Spleen (tissue), 7 donors: ENCODE measurements around the gene RSPH3.

ENCODE experiments used
- CTCF ChIP-seq, 11 experiments: fragments of 200-600 bp in 7 of 11; fragments of 450-650 bp in 4 of 11; sonication (generic) in 4 of 11; IDR thresholded peaks in 8 of 11; conservative IDR thresholded peaks in 3 of 11; 1 replicate in 7 of 11; 2 replicates in 4 of 11; pipeline versions ENCODE4 v1.4.0 to v1.8.0; 2016 to 2021; ENCODE audit warnings: antibody characterized with exemption in 11 of 11, inconsistent platforms in 4 of 11, mild to moderate bottlenecking in 1 of 11
- POLR2A ChIP-seq, 3 donors: fragments of 450-650 bp; IDR thresholded peaks; one replicate each; pipeline ENCODE4 v1.5.1; 2017; ENCODE audit warnings: antibody characterized with exemption in 3 of 3, mild to moderate bottlenecking in 1 of 3
- donor health status: DM: no; HTN: no; CAD: no; lungs with moderate emphysema.
- donor health status: DM: no; HTN: no; CAD: no.
- donor health status: DM: no; HTN: no; CAD: no.

- TF ChIP-seq POLR2A (IDR thresholded peaks at IDR 0.05) (no peak), CTCF (IDR thresholded peaks at IDR 0.05 in 8 of 11, conservative IDR thresholded peaks at IDR 0.05 in 3 of 11) (no peak)
These were observed 61.8 kb downstream of the RSPH3 start for GRCh38 chr6:158938220-158938619.
